ENCODE measurements around the gene PTX4.

Gene PTX4

DNA sequence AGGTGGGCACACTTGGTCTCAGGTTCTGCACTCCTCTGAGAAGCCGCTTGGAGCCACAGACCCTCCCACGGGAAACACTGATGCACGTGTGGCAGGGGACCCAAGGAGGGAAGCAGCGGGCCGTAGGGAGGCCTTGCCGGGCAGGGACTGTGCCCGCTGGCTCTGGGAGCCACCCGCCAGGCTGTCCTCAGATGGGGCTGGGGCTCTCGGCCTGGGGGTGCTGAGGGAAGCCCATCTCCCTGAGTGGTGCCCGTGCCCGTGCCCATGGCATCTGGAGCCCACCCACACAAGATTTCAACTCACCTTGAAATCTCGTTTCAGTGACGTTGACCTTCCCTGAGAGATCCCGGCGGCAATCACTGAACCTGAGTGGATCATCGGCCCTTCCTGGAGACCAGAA is 31.8 kb downstream of the PTX4 start:
- no peak for DNase-seq (ENCODE audit: low read depth)
- TF ChIP-seq, protein P1, sequence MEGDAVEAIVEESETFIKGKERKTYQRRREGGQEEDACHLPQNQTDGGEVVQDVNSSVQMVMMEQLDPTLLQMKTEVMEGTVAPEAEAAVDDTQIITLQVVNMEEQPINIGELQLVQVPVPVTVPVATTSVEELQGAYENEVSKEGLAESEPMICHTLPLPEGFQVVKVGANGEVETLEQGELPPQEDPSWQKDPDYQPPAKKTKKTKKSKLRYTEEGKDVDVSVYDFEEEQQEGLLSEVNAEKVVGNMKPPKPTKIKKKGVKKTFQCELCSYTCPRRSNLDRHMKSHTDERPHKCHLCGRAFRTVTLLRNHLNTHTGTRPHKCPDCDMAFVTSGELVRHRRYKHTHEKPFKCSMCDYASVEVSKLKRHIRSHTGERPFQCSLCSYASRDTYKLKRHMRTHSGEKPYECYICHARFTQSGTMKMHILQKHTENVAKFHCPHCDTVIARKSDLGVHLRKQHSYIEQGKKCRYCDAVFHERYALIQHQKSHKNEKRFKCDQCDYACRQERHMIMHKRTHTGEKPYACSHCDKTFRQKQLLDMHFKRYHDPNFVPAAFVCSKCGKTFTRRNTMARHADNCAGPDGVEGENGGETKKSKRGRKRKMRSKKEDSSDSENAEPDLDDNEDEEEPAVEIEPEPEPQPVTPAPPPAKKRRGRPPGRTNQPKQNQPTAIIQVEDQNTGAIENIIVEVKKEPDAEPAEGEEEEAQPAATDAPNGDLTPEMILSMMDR (IDR thresholded peaks at IDR 0.05; ENCODE audit: low read depth, low read length, missing control alignments), result no peak
- H3K4me3 ChIP-seq (ENCODE audit: low read depth, low read length), result no peak overlapping the region
- in situ Hi-C loops (cut with HindIII; ENCODE audit: low sequenced_read_pairs), result no loop called here

DNA sequence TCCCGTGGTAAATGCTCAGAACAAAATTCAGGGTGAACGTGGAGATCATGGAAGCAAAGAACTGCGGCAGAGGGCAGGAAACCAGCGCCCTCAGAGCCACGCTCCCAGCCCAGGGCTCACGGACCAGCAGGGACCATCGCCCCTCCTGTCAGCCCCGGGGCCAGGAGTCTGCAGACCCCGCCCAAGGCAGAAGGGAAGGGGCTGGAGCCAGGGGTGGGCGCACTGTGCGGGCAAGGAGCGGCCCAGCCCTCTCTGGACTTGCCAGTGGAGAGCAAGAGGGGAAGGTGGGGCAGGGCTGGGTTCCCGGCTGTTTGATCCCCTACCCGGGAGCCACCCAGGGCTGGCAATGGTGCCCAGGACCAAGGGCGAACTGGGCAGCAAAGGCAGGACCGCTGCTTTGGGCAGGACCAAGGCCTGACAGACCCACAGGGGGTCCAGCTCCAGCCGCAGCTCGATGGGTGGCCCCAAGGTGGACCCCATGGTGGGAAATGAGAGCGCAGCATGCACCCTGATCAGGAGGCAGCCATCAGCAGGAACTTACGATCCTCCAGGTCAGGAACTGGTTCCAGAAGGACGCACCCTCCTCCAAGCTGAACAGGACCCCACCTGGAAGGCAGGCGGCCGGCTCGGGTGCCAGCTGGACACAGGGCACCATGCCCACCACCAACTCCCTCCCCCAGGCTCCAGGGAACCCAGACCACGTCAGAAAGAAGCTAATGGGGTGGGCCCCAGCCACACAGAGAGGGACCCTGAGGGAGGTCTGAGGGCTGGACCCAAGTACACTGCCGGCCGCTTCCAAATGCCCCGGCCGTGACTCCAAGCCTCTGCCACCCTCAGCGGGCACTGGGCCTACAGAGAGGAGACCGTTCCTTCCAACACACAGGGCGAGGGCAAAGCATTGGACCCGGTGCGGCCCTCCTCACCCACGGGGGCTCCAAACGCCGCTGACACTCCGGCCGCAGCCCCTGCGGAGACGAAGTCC is 33.3 kb downstream of the PTX4 start:
- in situ Hi-C loops (cut with HindIII; ENCODE audit: low sequenced_read_pairs), result no loop called here

DNA sequence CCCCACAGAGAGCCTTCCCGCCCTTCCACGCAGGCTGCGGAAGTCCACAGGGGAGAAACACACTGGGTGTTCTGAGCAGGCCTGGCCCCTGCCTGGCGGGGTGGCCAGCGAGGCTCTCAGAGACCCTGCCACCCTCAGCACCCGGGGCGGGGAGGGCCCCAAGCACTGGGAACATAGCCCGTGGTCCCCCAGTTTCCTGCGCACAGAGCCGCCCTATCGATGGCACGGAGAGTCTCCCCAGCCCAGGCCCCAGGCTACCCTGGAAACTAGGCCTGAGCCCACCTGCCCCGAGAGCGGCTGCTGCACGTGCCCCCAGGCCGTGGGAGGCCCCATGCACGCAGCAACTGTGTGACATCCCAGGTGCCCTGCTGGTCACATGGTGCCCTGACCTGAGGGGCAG is 34.2 kb downstream of the PTX4 start:
- no peak for DNase-seq (ENCODE audit: low read depth)
- TF ChIP-seq, protein P1 (IDR thresholded peaks at IDR 0.05; ENCODE audit: low read depth, low read length, missing control alignments), result no peak
- in situ Hi-C loops (cut with HindIII; ENCODE audit: low sequenced_read_pairs), result no loop called here
- H3K4me3 ChIP-seq (ENCODE audit: low read depth, low read length), result no peak overlapping the region

More for the DNA sequence above, 33.3 kb downstream of the PTX4 start:
- H3K4me3 ChIP-seq (ENCODE audit: low read depth, low read length), result no peak overlapping the region
- TF ChIP-seq, protein P1 (IDR thresholded peaks at IDR 0.05; ENCODE audit: low read depth, low read length, missing control alignments), result no peak
- no peak for DNase-seq (ENCODE audit: low read depth)

DNA sequence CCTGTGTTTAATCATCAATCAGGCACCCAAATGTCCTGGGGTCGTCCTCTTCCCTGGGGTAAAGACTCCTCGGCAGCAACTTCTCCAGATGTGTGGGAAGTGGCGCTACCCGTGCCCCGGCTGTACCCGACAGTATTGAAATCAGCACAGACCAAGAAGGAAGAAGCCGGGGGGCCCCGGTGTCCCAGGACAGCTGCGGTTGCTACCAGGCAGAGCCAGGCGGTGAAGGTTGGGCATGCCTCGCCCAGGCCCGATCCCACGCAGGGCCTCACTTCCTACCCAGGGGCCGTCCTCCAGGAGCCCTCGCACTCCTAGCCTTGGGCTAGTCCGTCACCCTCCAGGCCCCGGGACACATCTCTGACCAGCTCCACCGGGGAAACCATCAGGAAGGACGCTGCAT is 35.4 kb downstream of the PTX4 start:
- DNase-seq (ENCODE audit: low read depth), result no peak
- no peak overlapping the region for H3K4me3 ChIP-seq (ENCODE audit: low read depth, low read length)
- TF ChIP-seq, protein P1 (IDR thresholded peaks at IDR 0.05; ENCODE audit: low read depth, low read length, missing control alignments), result no peak
- in situ Hi-C loops (cut with HindIII; ENCODE audit: low sequenced_read_pairs), result no loop called here

DNA sequence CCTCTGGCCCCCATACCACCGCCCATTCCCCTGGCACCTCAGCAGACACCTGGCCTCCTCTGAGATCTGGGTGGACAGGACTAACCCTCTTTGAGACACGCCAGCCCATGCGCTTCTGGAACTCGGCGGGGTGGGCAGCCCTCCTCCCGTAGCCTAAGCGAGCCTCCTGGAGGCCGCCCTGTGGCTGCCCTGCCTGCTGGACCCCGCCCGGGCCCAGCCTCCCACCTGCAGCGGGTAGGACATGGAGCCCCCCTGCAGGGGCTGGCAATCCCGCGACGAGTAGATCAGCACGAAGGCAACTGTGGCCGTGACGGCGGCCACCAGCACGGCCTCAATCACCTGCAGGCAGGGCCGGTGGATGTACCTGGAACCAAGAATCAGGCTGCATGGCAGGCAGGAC is 36.2 kb downstream of the PTX4 start:
- no peak for DNase-seq (ENCODE audit: low read depth)
- in situ Hi-C loops (cut with HindIII; ENCODE audit: low sequenced_read_pairs), result no loop called here
- H3K4me3 ChIP-seq (ENCODE audit: low read depth, low read length), result no peak overlapping the region
- TF ChIP-seq, protein P1 (IDR thresholded peaks at IDR 0.05; ENCODE audit: low read depth, low read length, missing control alignments), result no peak

DNA sequence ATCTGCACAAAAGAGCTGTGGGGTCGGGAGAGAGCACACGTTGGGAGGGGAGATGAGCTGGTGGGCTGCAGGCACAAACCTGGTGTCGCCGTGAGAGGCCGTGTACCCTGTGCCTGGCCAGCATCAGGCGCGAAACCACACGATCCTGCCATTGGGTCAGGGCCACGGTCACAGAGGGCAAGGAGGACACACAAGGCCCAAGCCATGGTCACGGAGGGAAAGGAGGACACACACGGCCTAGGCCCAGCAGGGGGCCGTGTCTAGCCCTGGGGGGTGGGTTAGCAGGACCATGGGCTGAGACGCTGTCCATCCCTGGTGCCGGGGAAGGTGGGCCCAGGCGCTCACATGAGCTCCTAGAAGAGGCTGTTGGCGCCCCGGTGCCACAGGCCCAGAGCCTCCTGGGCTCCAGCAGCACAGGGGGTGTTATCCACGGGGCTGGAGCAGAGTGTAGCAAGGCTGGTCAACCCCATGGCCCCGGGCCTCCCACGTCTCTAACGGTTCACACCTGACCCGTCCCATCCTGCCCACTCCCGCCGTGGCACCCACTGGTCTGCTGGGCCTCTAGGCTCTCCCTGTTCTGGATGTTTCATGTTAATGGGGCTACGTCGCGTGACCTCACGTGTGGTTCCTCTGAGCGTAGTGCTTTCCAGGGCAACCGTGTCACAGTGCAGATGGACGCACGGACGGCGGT is 36.9 kb downstream of the PTX4 start:
- no peak for DNase-seq (ENCODE audit: low read depth)
- TF ChIP-seq, protein P1 (IDR thresholded peaks at IDR 0.05; ENCODE audit: low read depth, low read length, missing control alignments), result no peak

More for the DNA sequence above, 36.9 kb downstream of the PTX4 start:
- H3K4me3 ChIP-seq (ENCODE audit: low read depth, low read length), result no peak overlapping the region
- in situ Hi-C loops (cut with HindIII; ENCODE audit: low sequenced_read_pairs), result no loop called here
